NCI-H2171 treated with DMSO at 0.1 percent for 48 hours (cell line): ENCODE data around the gene IFNG.
"Not testable (repeated sequence)": the region's sequence is repeated elsewhere in the genome, so short reads cannot be mapped to it uniquely, and the experiment has no call there.

Experiments
- DNase-seq: peaks from one replicate; lab custom pipeline; 2025; lab: John Stamatoyannopoulos, UW

The IFNG gene

DNA sequence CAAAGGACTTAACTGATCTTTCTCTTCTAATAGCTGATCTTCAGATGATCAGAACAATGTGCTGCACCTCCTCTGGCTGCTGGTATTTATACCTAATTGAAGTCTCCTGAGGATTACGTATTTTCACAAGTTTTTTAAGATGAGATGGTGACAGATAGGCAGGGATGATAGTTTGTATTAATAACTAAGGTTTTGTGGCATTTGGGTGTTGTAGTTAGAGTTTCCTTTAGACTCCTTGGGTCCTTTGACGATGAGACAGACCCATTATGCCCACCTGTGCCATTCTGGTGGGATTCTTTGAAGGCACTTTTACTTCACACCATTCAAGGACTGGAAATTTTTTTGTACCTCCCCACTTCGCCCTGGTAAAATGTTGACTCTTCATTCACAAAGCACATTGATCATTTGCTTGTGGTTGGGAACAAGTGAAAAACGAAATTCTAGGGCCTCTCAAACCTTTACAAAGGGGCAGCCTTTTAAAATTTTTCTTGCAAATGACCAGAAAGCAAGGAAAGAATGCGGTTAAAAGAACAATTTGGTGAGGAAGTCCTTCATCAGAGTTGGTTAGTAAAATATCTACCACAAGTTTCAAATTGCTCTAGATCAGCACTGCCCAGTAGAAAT lies at the start of gene IFNG:
Gene IFNG, minus strand, starts transcription at position 60 of the 624 bp plus-strand sequence. CDS start 125 bp downstream, outside the sequence.
- DNase-seq, result no peak

DNA sequence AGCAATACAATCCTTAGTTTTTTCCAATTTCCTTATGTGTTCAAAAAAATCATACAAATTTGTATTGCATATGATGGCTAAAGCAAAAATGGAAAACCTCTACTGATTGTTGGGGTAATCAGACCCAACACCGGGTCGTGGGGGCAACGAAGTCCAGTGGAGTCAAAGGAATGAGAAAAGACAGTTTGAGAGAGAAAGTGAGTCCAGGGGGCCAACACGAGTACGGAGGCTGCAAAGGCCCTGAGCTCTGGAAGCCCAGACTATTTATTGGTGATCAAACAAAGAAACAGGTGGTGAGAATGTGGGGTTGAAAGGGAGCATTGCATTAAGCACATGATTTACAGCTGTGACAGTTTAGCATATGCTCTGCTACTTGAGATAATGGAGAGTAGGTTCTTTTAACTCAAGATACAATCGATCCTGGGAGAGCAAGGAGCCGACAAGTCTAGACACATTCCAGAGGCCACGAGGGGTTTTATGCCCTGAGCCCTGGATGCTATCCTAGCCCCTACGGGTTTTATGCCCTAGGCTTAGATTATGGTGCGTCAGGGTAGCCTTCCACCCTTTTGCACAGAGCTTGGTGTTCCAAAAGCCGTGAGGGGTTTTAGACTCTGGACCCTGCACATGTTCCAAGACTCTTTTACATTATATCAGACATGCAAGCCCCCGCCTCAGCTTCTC lies 49.6 kb upstream of the IFNG start:
- peak; percentile 89 for DNase-seq

DNA sequence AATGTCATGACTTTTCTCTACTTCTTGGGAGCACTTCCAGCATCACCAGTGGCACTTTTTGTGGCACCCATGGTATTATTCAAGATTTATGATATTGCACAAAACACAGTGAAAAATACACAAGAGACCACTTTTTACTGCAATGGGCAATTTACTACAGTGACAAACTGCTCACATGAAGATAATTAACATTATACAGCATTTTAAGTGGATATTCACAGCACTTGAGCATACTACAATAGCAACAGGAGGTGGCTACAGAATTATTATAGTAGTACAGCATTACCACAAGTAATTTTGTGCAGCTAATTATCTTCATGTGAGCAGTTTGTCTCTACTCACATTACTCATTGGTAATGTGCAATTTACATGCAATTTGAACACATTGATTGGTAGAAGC lies 47.7 kb upstream of the IFNG start:
- peak; percentile 82 for DNase-seq

DNA sequence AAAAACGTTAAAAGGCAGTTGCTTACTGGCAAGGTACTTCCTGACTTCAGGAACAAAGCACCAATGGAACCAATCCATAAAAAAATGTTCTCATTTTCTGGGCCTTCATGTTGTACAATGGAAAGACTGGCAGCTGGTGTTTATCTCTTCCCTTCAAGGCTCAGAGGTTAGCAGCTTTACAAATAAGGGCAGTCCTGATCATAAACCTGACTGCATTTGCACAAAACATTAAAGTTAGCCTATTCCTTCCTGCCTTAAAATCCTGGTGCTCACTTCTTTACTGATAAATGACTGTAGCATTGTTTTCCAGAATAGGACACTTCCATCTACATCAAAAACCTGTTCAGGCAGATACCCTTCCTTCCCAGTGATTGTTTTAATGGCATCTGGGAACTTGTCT lies 46.9 kb upstream of the IFNG start:
- peak; percentile 85 for DNase-seq

DNA sequence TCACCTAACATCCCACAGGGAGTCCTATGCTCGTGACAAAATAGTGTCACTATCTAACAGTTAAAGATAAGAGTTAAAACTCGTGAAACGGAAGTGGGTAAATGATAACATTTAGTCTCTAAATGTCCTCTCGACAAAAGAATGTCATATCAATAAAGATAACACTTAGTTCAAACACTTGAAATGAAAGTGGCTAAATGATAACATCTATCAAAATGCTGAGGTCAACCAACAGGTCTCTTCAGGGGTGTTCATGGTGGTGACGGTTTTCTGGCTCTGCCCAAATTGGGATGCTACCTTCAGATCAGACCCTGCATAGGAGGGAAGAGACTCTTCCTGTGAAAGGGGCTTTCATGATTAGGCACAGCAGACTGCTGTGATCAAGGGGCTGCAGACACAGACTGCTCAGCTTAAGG lies 43.9 kb upstream of the IFNG start:
- no peak for DNase-seq

DNA sequence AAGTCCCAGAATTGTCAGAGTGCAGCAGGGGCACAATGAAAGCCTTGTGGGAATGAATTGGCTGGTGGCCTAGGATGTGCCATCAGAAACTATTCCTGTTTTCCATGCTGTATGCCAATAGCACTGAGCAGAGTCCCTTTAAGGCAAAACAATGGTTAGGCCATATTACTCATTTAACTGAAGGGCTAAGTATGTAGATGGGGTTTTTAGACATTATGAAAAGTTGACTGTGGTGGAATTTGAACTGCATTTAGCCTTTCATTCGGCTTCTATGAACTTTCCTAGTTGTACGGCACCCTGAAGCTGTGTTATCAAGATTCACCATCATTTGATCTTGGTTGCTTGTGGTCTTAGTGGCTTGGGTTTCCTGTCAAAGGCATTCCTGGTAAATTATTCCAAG lies 41.3 kb upstream of the IFNG start:
- no peak for DNase-seq

DNA sequence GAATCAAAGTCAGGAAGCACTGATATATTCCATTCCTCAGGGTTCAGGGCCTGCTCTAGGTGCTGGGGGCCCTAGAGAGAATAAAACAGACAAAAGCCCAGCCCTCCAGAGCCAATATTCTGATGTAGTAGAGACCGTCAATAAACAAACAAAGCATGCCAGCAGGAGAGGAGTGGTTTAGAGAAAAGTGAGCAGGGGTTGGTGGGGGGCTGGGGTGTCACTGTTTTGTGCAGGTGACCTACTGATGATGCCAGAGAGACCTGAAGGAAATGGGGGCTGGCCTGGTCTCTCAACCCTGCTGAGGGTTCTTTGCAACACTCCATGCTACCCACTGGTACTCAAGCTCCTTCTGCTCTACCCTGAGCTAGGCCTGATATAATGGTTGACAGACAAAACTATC lies 39.6 kb upstream of the IFNG start:
- DNase-seq, result no peak

DNA sequence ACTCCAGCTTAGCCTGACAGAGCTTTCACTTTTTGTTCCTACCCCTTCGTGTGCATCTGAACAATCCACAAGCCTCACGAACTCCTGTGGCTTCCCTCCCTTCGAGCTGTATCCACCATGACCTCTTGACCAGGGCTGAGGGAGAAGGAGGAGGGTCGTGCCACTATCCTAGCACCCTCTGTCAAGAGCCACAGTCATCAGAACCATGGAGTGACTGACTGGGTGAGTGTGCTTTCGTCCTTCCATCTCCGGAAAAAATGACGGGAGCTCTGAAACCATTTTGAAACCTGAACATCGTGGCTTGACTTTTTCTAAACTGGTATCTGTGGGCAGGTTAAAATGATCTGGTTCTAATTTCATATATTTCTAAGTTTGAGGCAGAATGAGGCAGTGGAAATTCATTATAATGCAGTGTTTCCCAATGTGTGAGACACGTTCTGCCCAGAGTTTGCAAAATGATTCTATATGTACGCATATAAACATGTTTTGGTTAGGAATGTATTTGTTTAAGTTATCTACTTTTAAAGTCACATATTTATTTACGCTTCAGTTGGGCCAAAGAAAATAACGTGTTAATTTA lies 39.1 kb upstream of the IFNG start:
- DNase-seq, result no peak

DNA sequence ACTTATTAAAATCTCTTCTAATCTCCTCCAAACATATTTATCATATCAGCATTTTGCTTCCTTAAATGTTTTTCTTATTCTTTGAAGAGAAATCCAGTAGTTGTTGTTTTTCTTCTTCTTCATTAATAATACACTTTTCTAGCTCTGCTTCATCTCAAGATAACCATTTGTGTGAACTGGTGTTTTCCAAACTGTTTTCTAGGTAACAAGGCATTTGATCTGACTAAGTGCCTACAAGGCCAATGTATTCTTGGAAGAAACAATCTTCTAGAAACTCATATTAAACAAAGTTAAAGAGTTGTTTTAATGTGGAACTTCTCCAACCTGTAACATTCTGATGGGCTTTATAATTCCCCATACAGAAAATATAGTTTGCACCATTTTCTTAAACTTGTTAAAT lies 30.8 kb upstream of the IFNG start:
- DNase-seq, result no peak

DNA sequence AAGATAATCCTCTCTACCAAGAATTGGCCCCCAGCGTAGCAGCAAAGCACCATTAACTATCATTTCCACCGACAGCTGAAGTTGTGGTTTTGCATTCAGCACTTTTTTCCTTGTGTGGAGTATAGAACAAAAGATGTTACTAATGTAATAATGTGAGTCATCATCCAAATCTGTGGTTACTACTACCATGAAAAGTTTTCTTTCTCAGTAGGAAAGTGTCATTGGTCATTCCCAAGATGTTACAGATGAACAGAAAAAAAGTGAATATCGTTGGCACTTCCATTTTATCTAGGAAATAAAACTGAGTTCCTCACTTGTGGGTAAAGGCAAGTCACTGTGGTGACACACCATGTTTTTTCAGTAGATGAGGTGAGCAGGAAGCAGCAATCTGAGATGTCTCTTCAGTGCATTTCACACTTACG lies 30.3 kb upstream of the IFNG start:
- DNase-seq, result no peak

DNA sequence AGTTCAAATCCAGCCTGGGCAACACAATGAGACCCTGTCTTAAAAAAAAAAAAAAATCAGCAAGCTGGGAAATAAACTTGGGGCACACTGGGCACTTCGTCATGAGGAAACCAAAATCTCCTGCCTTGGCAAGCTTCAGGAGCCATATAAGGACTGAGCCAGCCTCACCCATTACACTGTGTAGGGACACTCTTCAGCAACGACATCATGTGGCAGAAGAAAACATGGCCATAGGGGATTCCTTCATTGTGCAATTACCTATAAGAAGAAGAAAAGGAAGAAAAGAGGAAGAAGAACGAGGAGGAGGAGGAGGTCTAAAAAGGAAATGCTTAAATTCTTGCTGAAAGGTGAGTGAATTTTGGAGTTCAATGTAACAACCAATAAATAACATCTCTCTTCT lies 26.1 kb upstream of the IFNG start:
- DNase-seq, result no peak

DNA sequence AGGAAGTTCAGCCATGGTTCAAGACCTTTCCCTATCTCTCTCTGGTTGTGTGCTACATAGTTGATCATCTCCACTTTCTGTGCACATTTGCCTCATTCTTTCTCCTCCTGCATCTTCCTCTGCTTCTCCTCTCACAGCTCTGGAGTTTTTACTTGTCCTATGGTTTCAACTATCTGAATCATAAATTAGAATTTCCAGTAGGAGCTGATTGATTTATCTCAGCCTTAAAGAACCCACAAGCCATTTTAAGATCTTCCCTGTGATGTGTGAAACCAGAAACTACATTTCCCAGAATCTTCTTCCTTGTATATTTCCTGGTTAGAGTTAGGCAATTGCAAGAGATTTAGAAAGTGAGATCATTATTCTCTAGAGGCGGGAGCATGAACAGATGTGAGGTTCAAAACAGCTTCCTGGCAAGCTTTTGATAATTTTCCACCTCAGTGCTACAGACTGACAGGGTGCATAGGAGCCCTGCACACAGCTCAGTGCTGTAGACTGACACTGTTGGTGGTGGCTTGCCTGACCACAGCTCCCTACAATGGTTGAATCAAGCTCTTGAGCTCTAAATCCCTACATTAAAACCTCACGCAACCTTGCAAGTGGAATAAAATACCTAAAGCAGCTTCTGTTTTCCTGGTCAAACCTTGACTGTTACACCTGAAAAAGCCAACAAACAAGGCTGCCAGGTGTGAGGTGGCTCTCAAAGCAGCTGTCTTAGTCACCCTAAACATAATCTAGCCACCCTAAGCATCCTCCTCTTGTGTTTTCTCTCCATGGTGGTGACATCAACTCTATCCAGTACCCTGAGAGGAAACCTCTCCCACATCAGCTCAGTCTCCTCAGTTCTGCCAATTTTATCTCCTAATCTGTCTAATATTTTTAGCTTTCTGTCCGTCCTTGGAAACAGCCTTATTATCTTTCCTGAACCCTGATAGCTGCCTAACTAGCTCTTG lies 21.5 kb upstream of the IFNG start:
- peak; percentile 99 for DNase-seq

DNA sequence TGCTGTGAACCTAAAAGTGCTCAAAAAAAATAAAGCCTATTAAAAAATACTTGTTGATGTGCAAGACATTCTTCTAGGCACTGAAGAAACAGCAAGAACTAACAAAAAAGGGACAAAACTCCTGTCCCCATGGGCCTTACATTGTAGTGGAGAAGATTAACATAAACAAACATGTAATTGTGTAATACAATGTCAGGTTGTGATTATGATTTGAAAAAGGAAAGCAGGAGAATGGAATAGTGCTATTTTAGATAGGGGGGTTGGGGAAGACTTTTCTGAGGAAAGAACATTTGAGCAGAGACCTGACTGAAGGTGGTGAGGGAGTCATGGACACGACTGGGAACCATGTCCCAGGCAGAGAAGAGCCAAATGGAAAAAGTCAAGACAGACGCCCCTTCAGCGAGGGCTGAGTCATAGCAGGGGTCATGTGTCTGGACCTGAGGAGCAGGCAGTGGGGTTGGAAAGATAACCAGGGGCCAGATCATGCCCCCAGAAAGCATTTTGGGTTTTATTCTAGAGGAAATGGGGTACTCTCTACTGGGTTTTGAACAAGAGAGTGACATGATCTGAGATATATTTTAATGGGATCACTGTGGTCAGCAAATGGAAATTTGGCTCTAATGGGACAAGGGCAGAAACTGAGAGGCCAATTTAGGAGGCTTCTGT lies 19.4 kb upstream of the IFNG start:
- DNase-seq, result no peak

DNA sequence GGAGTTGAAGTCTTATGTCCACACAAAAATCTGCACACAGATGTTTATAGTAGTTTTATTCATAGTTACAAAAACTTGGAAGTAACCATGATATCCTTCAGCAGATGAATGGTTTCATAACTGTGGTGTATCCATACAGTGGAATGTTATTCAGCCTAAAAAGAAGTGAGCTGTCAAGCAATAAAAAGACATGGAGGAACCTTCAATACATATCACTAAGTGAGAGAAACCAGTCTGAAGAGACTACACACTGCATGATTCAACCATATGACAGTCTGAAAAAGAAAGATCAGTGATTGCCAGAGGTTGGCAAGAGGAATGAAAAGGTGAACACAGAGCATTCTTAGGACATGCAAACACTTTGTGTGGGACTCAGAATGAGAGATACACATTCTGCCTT lies 18.6 kb upstream of the IFNG start:
- DNase-seq, result no peak

DNA sequence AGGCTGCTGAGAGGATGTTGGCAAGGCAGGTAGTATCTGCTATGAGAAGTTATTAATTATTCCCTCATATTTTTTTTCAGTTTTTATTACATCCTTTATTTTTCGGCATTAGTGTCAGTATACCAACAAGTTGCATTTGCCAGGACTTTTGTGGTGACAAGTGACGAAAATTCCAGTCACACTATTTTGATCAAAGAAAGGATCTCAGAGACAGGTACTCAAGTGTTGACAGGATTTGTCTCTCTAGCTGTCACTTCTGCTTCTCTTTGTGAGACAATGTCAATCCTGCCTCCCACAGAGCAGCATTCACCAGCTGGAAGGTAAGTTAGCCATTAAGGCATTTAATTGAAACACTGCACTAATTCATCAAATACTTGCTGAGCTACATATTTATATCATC lies 18.0 kb upstream of the IFNG start:
- DNase-seq, result no peak

DNA sequence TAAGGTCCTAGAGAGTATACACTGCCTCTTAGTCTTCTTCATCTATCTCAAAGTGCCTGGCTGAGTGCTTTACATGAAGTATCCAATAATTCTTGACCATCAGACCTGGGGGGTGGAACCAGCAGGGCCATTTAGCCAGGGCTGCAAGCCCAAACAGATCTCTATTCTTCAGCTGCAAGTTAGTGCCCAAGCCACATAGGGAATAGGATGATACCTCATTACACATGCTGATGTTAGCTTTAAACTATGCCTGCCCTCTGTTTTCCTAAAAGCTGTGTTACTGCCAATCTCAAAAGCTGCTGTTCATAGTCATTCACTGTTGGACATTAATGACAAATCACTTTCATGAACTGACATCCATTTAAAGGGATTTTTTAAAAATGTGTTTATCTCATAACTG lies 16.7 kb upstream of the IFNG start:
- DNase-seq, result no peak

DNA sequence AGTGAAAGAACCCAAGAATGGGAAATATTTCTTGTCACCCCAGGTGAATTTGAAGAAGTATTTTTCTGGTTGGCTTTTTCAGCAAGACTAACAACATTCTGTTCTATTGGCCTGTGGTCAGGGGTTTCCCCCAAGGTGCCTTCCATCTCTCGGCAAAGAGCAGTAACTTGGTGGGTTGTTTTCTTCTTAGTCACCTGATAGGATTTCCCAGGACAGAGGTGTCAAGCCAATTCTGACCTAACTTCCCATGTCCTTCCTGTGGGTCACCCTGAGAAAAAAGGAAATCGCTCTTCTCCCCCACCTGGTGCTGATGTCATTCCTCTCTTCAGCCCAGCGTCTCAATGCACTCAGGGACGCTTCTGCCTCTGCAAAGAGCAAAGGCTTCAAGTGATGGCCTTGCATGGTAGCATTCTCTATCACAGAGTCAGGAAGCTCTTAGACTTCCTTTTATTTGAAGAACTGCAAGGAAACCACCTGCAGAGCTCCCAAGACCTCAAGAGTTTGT lies 16.1 kb upstream of the IFNG start:
- no peak for DNase-seq

DNA sequence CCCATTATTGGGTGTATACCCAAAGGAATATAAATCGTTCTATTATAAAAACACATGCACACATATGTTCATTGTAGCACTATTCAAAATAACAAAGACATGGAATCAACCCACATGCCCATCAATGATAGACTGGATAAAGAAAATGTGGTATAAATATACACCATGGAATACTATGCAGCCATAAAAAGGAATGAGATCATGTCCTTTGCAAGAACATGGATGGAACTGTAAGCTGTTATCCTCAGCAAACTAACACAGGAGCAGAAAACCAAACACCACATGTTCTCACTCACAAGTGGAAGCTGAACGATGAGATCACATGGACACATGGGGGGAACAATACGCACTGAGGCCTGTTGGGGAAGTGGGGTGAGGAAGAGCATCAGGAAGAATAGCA lies 15.2 kb upstream of the IFNG start:
- not testable (repeated sequence) for DNase-seq

DNA sequence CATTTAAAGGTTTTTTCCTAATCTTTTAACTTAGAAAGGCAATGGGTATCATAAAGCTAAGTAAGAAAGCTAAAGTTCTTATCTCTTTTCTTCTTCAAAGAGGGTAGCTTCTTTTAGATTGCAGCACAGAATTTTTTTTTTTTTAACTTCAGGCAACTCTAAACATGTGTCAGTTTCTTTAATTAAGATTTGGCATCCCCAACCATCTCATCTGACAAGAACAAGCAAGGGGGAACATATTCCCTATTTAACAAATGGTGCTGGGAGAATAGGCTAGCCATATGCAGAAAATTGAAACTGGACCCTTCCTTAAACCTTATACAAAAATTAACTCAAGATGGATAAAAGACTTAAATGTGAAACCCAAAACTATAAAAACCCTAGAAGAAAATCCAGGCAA lies 14.3 kb upstream of the IFNG start:
- peak; percentile 16 for DNase-seq

DNA sequence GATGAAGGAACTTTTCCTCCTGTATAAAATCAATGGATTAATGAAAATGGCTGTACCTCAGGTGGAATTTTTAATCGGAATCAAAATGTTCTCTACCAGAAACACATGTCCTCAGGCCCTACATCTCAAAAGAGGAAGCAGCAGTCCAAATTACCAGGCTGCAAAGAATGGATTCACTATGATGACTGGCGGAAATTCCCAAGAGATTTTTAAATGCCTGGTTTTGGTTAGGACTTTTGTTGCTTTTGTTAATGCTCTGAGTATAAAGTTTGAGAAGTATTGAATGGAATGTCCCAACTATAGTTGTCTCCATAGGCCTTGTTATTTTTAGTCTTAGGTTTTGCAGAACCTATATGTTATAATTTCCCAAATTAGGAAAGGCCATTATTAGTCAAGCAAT lies 11.2 kb upstream of the IFNG start:
- no peak for DNase-seq

DNA sequence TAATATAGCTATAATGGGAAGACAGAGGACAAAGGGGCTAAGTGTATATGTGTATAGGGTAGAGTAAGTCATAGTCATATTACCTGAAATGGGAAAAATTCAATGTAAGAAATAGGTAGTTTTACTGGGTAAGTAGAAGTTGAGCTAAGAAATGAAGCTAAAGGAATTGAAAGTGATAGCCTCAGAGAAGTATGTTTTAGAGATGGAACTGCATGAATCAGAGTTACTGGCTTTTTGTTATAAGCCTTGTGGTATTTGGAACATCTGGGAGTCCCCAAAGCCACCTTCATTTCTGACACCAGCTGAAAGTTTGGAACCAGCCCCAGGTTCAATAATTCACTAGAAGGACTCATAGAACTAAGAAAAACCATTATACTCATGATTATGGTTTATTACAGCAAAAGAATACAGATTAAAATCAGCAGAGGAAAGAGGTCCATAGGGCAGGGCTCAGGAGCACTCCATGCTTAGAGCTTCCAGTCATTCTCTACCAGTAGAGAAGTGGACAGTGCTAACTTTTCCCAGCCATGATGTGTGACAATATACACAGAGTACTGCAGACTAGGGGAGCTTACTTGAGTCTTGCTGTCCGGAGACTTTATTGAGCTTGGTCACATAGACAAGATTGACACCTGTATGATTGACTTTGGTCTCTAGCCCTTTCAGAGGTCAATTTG lies 9.8 kb upstream of the IFNG start:
- no peak for DNase-seq
